GM19099 (cell line): ENCODE results near the gene POGLUT3.
A peak's percentile ranks its signal among the peaks of the same experiment; 100 is the strongest.

Experiments used
- POLR2A ChIP-seq: IDR thresholded peaks from 3 replicates; pipeline ENCODE4 v1.6.1; 2011; ENCODE audit warnings: low read depth; ENCODE audit not compliant: insufficient read length; ENCODE audit errors: extremely low read depth

The POGLUT3 gene

GRCh38 chr11:108498046-108498815 lies at the start of gene POGLUT3:
TSS of gene POGLUT3 (minus strand) at chr11:108498384. CDS start at chr11:108498366, 18 bp downstream.
- TF ChIP-seq POLR2A: peak; percentile 60

GRCh38 chr11:108545909-108546501 lies 47.8 kb upstream of the POGLUT3 start:
- no peak for TF ChIP-seq POLR2A

GRCh38 chr11:108543316-108543964 lies 45.3 kb upstream of the POGLUT3 start:
- TF ChIP-seq POLR2A: no peak

- TF ChIP-seq POLR2A: no peak
Observed at GRCh38 chr11:108541531-108541930, 43.3 kb upstream of the POGLUT3 start.

- no peak for TF ChIP-seq POLR2A
Observed at GRCh38 chr11:108538502-108538901, 40.3 kb upstream of the POGLUT3 start.

GRCh38 chr11:108538022-108538424 lies 39.8 kb upstream of the POGLUT3 start:
- no peak for TF ChIP-seq POLR2A

- no peak for TF ChIP-seq POLR2A
Observed at GRCh38 chr11:108536783-108537182, 38.6 kb upstream of the POGLUT3 start.

- TF ChIP-seq POLR2A: no peak
Observed at GRCh38 chr11:108535384-108535955, 37.3 kb upstream of the POGLUT3 start.

GRCh38 chr11:108534274-108534882 lies 36.2 kb upstream of the POGLUT3 start:
- no peak for TF ChIP-seq POLR2A

GRCh38 chr11:108530426-108530825 lies 32.2 kb upstream of the POGLUT3 start:
- no peak for TF ChIP-seq POLR2A

GRCh38 chr11:108527382-108527781 lies 29.2 kb upstream of the POGLUT3 start:
- TF ChIP-seq POLR2A: no peak

GRCh38 chr11:108525161-108525560 lies 27.0 kb upstream of the POGLUT3 start:
- TF ChIP-seq POLR2A: no peak

GRCh38 chr11:108524422-108524821 lies 26.2 kb upstream of the POGLUT3 start:
- no peak for TF ChIP-seq POLR2A

- no peak for TF ChIP-seq POLR2A
Observed at GRCh38 chr11:108522318-108522717, 24.1 kb upstream of the POGLUT3 start.

- no peak for TF ChIP-seq POLR2A
Observed at GRCh38 chr11:108518581-108518980, 20.4 kb upstream of the POGLUT3 start.

GRCh38 chr11:108516125-108516524 lies 17.9 kb upstream of the POGLUT3 start:
- TF ChIP-seq POLR2A: no peak

GRCh38 chr11:108512708-108513107 lies 14.5 kb upstream of the POGLUT3 start:
- TF ChIP-seq POLR2A: no peak
